ENCODE measurements around the gene MAP2K6.

Gene MAP2K6

DNA sequence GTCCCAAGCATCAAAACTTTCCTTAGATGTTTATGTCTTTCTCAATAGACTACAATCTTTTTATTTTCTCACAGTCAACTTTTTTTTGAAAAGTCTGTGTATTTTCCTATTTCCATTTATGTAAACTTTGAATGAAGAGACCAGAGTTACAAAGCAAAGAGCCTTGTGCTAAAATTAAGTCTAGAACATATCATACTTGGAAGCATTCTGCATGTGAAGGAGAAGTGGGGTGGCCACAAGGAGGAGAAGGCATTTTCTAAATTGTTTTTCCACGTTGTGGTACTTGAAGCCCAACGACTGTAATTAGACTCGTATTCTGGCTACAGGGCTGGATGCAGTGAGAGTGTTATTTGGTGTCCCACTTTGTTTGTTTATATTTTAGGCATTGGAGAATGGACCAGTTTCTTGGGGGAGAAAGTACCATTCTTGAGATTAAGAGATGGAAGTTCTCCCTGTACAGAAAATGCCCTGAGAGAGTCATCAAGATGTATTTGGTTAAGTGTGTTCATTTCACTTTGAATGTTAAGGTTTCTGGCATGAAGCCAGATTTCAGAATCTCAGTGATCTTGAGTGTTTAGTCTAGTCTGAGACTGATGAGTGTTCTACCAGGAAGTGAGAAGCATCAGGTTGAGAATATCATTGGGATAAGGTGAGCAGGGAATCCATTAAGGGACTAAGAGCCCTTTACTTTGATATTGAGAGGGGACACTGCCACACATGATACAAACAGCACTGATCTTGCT, 71.6 kb downstream of the MAP2K6 start:
- no peak overlapping the region for H3K4me3 ChIP-seq (ENCODE audit: low read length)
- no peak for DNase-seq (ENCODE audit: low read depth)
- TF ChIP-seq CTCF (conservative IDR thresholded peaks at IDR 0.05; ENCODE audit: low read depth, low read length) = no peak

DNA sequence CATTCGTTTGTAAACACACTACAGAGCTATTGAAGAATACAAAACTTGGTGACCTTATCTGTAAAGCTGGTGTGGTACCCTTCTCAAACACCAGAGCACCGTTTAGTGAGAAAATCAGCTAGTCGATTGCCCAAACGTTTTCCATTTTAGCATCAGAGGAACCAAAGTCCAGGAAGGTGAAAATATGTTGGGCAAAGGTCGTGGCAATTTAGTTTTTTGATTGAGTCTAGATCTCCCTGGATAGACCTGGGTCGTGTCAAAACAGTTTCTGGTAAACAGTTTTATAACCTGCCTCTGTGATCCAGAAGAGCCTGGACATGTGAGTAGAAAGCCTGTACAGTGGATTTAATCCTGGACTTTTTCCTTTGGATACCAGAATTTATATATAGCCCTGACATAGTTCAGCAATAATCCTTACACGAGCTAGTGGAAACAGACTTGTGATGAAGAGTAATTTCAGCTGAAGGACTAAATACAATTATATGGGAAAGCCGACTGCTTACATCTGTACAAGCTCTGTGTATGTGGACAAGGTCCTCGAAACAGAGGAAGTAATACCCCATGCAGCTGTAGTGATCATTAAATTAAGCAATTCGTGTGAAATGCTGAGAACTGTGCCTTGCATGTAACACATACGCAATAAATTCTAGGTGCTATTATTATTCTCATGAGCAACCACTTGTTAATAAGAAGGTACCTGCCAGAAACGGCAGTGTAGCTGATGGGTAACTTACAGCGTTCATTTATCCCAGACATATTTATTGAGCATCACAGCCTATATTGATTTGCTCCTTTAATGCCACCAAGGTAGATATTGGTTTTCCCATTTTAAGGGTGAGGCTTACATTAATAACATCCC, 72.5 kb downstream of the MAP2K6 start:
- no peak for TF ChIP-seq CTCF (conservative IDR thresholded peaks at IDR 0.05; ENCODE audit: low read depth, low read length)
- DNase-seq (ENCODE audit: low read depth) = no peak
- H3K4me3 ChIP-seq (ENCODE audit: low read length) = no peak overlapping the region

- H3K4me3 ChIP-seq (ENCODE audit: low read length) = no peak overlapping the region
- DNase-seq (ENCODE audit: low read depth) = no peak
- no peak for TF ChIP-seq CTCF (conservative IDR thresholded peaks at IDR 0.05; ENCODE audit: low read depth, low read length)
Observed at GRCh38 chr17:69489313-69489712, 74.8 kb downstream of the MAP2K6 start.

DNA sequence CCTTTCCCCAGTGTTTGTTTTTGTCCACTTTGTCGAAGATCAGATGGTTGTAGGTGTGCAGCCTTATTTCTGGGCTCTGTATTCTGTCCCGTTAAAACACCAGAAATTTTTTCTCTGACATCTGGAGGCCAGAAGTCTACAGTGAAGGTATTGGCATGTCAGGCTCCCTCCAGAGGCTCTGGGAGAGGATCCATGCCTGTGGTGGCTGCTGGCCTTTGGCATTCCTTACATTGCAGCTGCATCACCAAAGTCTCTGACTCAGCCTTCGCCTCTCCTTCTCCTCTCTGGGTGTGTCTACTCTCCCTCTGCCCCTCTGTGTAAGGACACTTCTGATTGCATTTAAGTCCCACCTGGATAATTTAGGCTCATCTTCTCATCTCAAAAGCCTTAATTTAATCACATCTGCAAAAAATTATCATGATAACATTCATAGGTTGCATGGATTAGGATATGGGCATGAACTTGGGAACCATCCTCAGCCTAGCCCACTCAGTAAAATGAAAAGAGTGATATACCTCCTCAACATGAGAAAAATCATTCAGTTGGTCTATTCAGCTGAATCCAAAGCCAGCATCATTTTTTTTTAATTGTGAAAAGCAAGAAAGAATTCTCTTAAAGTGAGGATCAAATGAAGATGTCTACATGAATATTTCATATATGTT, 78.0 kb downstream of the MAP2K6 start:
- no peak for TF ChIP-seq CTCF (conservative IDR thresholded peaks at IDR 0.05; ENCODE audit: low read depth, low read length)
- H3K4me3 ChIP-seq (ENCODE audit: low read length) = no peak overlapping the region
- DNase-seq (ENCODE audit: low read depth) = no peak

DNA sequence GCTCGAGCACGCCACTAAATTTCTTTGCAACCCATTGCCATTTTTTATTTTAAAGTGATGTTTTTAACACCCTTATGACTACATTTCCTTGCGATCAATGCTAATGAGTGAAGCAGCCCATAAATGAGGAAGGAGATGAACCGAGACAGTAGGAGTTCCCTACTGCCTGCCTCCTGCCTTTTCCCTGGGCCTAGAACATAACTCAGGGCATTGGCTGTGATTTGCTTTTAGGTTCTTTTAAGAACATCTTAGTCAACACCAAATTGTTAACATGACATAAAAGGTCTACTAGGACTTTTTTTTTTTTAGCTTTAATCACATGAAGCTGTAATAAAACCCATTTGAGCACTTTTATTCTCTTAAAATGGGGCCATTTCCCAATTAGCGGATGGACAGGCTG, 81.3 kb downstream of the MAP2K6 start:
- TF ChIP-seq CTCF (conservative IDR thresholded peaks at IDR 0.05; ENCODE audit: low read depth, low read length) = no peak
- DNase-seq (ENCODE audit: low read depth) = no peak
- H3K4me3 ChIP-seq (ENCODE audit: low read length) = no peak overlapping the region

- DNase-seq (ENCODE audit: low read depth) = no peak
- no peak for TF ChIP-seq CTCF (conservative IDR thresholded peaks at IDR 0.05; ENCODE audit: low read depth, low read length)
- H3K4me3 ChIP-seq (ENCODE audit: low read length) = no peak overlapping the region
Observed at GRCh38 chr17:69497161-69497560, 82.7 kb downstream of the MAP2K6 start.
